Trophoblast cell (in vitro differentiated cells and primary cell): ENCODE data around the gene DSC2.

Experiments
- DNase-seq, 2 donors: peaks; one replicate each; pipeline ENCODE4 v3.0.0-alpha.2; 2016
- H2AFZ ChIP-seq: 2 replicates; pipeline ENCODE4 v1.6.1; 2013; ENCODE audit warnings: low read length, moderate library complexity, mild to moderate bottlenecking; ENCODE audit not compliant: insufficient read depth, poor library complexity
- H2AK5ac ChIP-seq: 2 replicates; pipeline ENCODE4 v1.6.1; 2013; ENCODE audit warnings: mild to moderate bottlenecking, low read length
- H2BK120ac ChIP-seq: 2 replicates; pipeline ENCODE4 v1.6.1; 2013; ENCODE audit warnings: low read length, mild to moderate bottlenecking, moderate library complexity; ENCODE audit not compliant: insufficient read depth, poor library complexity
- H2BK12ac ChIP-seq: 2 replicates; pipeline ENCODE4 v1.6.1; 2013; ENCODE audit warnings: mild to moderate bottlenecking, low read length, moderate library complexity
- H2BK5ac ChIP-seq: 2 replicates; pipeline ENCODE4 v1.6.1; 2013; ENCODE audit warnings: low read length, low read depth, moderate library complexity, mild to moderate bottlenecking; ENCODE audit not compliant: poor library complexity
- H3K14ac ChIP-seq: 2 replicates; pipeline ENCODE4 v1.6.1; 2013; ENCODE audit warnings: mild to moderate bottlenecking, low read length
- H3K18ac ChIP-seq: 2 replicates; pipeline ENCODE4 v1.6.1; 2013; ENCODE audit warnings: mild to moderate bottlenecking, low read length
- H3K23ac ChIP-seq: 2 replicates; pipeline ENCODE4 v1.6.1; 2013; ENCODE audit warnings: low read length
- H3K27ac ChIP-seq: 2 replicates; pipeline ENCODE4 v1.5.1; 2013; ENCODE audit warnings: low read depth, mild to moderate bottlenecking, inconsistent platforms, low read length, moderate library complexity
- H3K27me3 ChIP-seq: 2 replicates; pipeline ENCODE4 v1.6.1; 2013; ENCODE audit warnings: inconsistent platforms, mild to moderate bottlenecking, low read length, moderate library complexity; ENCODE audit not compliant: insufficient read depth
- H3K36me3 ChIP-seq, 2 experiments: 1 replicate in 1 of 2; 2 replicates in 1 of 2; pipeline ENCODE4 v1.6.1; 2013; ENCODE audit warnings: low read length in 2 of 2, mild to moderate bottlenecking in 2 of 2, moderate library complexity in 1 of 2; ENCODE audit not compliant: insufficient read depth in 2 of 2, control insufficient read depth in 1 of 2
- H3K4ac ChIP-seq: 2 replicates; pipeline ENCODE4 v1.6.1; 2013; ENCODE audit warnings: low read depth, mild to moderate bottlenecking, low read length, moderate library complexity
- H3K4me1 ChIP-seq, 2 experiments: 1 replicate in 1 of 2; 2 replicates in 1 of 2; pipeline ENCODE4 v1.6.1; 2013; ENCODE audit warnings: low read length in 2 of 2, mild to moderate bottlenecking in 2 of 2, moderate library complexity in 1 of 2; ENCODE audit not compliant: insufficient read depth in 2 of 2, control insufficient read depth in 1 of 2
- H3K4me2 ChIP-seq: 2 replicates; pipeline ENCODE4 v1.6.1; 2013; ENCODE audit warnings: inconsistent platforms, mild to moderate bottlenecking, low read length, moderate library complexity
- H3K4me3 ChIP-seq: 2 replicates; pipeline ENCODE4 v1.5.1; 2013; ENCODE audit warnings: mild to moderate bottlenecking, low read depth, low read length, inconsistent platforms
- H3K79me1 ChIP-seq: one replicate; pipeline ENCODE4 v1.6.1; 2013; ENCODE audit warnings: low read length
- H3K79me2 ChIP-seq: 2 replicates; pipeline ENCODE4 v1.6.1; 2013; ENCODE audit warnings: low read length, mild to moderate bottlenecking; ENCODE audit not compliant: control insufficient read depth, insufficient read depth, poor library complexity
- H3K9ac ChIP-seq: 2 replicates; pipeline ENCODE4 v1.6.1; 2013; ENCODE audit warnings: mild to moderate bottlenecking, low read length
- H3K9me3 ChIP-seq: 2 replicates; pipeline ENCODE4 v1.6.1; 2013; ENCODE audit warnings: low read depth, mild to moderate bottlenecking, control low read depth, inconsistent platforms, low read length; ENCODE audit not compliant: insufficient read depth
- H4K12ac ChIP-seq: 2 replicates; pipeline ENCODE4 v1.6.1; 2013; ENCODE audit warnings: low read depth, mild to moderate bottlenecking, low read length, moderate library complexity
- H4K8ac ChIP-seq: 2 replicates; pipeline ENCODE4 v1.6.1; 2013; ENCODE audit warnings: low read depth, mild to moderate bottlenecking, low read length, moderate library complexity
- H4K91ac ChIP-seq: one replicate; pipeline ENCODE4 v1.6.1; 2013; ENCODE audit warnings: low read depth, mild to moderate bottlenecking, low read length, moderate library complexity
- WGBS: extraction: QIAGEN DNeasy Blood & Tissue Kit; methylation state at CpG from one replicate; pipeline ENCODE4 v1.1.7; 2013; ENCODE audit warnings: missing lambda C conversion rate; ENCODE audit not compliant: insufficient read length, insufficient coverage; ENCODE audit errors: extremely low coverage; 5-methylcytosine and 5-hydroxymethylcytosine counted together

Gene DSC2

DNA sequence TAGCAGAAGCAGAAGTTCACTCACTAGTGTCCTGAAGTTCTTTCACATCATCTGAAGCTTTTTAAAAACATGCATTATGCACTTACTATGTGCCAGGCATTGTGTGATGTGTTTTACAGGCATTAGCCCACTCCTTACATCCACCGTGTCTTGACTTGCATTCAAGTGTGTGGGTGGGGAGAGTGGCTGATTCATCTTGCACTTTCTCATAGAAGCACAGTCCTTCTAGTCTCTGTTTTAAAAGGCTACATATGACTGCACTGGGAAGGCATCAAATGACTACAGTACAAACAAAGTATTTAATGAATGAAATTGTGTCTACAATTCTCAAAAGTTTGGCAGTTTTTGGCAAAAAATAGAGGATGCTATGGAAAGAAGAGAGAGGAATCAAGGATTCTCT is 38.1 kb downstream of the DSC2 start:
- Histone ChIP-seq H3K9ac (no peak overlapping the region), H3K4me1 (no peaks in the 10 kb centered on the region), H3K18ac (no peak overlapping the region), H3K4ac (no peak overlapping the region), H3K79me1 (no peaks in the 10 kb centered on the region), H4K12ac (no peak overlapping the region), H3K14ac (no peak overlapping the region), H3K27ac (no peak overlapping the region), H3K9me3 (no peaks in the 10 kb centered on the region), H2BK5ac (no peak overlapping the region), H3K79me2 (no peaks in the 10 kb centered on the region), H2BK120ac (no peak overlapping the region), H3K4me2 (no peak overlapping the region), H2BK12ac (no peak overlapping the region), H3K36me3 (peaks cover 3 to 11% of the 10 kb centered on the region in 2 experiments), H3K4me3 (no peak overlapping the region), H3K27me3 (no peaks in the 10 kb centered on the region), H2AK5ac (no peak overlapping the region), H4K91ac (no peak overlapping the region), H2AFZ (no peak overlapping the region), H4K8ac (no peak overlapping the region), H3K23ac (no peak overlapping the region)
- WGBS: no CpG with 5 or more reads among the region's 1 CpG
- no peak for DNase-seq

DNA sequence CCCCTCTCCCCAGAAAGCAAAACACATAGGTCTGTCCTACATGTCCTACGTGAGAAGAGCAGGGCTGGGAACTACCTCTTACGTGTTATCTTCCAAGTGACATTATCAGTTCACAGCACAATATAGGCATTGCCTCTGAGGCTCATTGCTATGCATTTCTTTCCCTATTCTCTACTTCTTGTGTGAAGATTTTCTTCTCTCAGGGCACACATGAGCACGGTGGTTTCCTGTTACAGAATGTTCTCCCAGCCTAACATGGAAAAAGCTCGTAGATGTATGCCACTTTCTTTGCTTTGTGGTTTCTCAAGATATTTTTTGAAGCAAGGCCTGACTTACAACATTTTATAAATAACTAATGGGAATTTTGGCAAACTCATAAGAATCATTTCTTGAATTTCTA is 40.3 kb downstream of the DSC2 start:
- H2AFZ ChIP-seq: no peak overlapping the region
- H3K9ac ChIP-seq: no peak overlapping the region
- no peak overlapping the region for H3K4ac ChIP-seq
- no peak overlapping the region for H3K27ac ChIP-seq
- H3K4me2 ChIP-seq: no peak overlapping the region
- H4K12ac ChIP-seq: no peak overlapping the region
- H2BK120ac ChIP-seq: no peak overlapping the region
- no peaks in the 10 kb centered on the region for H3K9me3 ChIP-seq
- H4K8ac ChIP-seq: no peak overlapping the region
- H3K36me3 ChIP-seq: peaks cover 0 to 6% of the 10 kb centered on the region in 2 experiments
- H3K23ac ChIP-seq: no peak overlapping the region
- H4K91ac ChIP-seq: no peak overlapping the region
- no peak overlapping the region for H3K18ac ChIP-seq
- H3K14ac ChIP-seq: no peak overlapping the region
- H2AK5ac ChIP-seq: no peak overlapping the region
- no CpG with 5 or more reads among the region's 4 CpGs for WGBS
- H2BK12ac ChIP-seq: no peak overlapping the region
- no peaks in the 10 kb centered on the region for H3K79me2 ChIP-seq
- no peak overlapping the region for H2BK5ac ChIP-seq
- no peaks in the 10 kb centered on the region for H3K27me3 ChIP-seq
- no peak overlapping the region for H3K4me3 ChIP-seq
- no peak for DNase-seq
- H3K79me1 ChIP-seq: no peaks in the 10 kb centered on the region
- H3K4me1 ChIP-seq: no peaks in the 10 kb centered on the region

DNA sequence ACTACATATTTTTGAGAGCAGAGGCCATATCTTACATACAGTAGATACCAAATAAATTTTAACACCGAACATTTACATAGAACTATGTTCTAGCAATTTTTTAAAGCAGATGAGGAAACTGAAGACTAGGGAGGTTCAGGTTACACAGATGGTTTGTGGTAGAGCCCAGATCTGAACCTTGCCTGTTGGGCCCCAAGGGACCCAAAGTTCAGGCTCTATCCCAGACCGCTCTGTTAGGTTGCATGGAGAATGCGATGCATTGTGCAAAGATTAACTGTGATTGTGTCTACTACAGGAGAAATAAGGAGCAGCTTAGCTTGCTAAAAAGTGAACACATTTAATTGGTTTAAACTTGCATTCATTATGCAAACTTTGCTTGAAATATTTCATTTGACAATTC is 43.3 kb downstream of the DSC2 start:
- no peak overlapping the region for H3K18ac ChIP-seq
- no peak overlapping the region for H2BK5ac ChIP-seq
- no CpG with 5 or more reads among the region's 3 CpGs for WGBS
- no peak overlapping the region for H3K4me2 ChIP-seq
- H2BK12ac ChIP-seq: no peak overlapping the region
- H3K4me1 ChIP-seq: no peaks in the 10 kb centered on the region
- no peak overlapping the region for H3K4ac ChIP-seq
- H3K14ac ChIP-seq: no peak overlapping the region
- no peaks in the 10 kb centered on the region for H3K27me3 ChIP-seq
- no peak overlapping the region for H3K27ac ChIP-seq
- no peak for DNase-seq
- H3K79me1 ChIP-seq: no peaks in the 10 kb centered on the region
- H3K9me3 ChIP-seq: no peaks in the 10 kb centered on the region
- no peak overlapping the region for H2AK5ac ChIP-seq
- no peak overlapping the region for H4K12ac ChIP-seq
- no peak overlapping the region for H2BK120ac ChIP-seq
- no peak overlapping the region for H3K9ac ChIP-seq
- H3K36me3 ChIP-seq: no peaks in the 10 kb centered on the region
- H3K79me2 ChIP-seq: no peaks in the 10 kb centered on the region
- no peak overlapping the region for H2AFZ ChIP-seq
- no peak overlapping the region for H4K8ac ChIP-seq
- H3K4me3 ChIP-seq: no peak overlapping the region
- H4K91ac ChIP-seq: no peak overlapping the region
- no peak overlapping the region for H3K23ac ChIP-seq

DNA sequence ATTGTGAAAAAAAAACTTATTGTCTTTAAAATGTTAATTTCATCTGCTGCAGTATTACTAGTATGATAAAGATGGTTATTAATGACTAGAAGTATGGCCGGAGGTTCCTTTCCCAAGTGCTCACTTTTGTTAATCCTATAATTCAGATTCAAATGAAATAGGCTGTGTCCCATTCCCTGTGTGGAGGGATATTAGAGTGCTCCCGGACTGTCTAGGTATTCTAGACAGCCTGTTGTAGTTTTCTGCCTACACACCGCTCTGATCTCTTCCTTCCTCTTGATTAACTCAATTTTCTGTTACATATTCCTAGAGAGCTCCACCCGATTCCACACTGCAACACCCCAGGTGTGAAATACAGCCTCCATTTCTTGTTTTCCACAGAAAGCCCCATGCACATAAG is 44.3 kb downstream of the DSC2 start:
- Histone ChIP-seq H3K9ac (no peak overlapping the region), H2BK5ac (no peak overlapping the region), H3K4ac (no peak overlapping the region), H2AFZ (no peak overlapping the region), H3K79me1 (no peaks in the 10 kb centered on the region), H3K4me2 (no peak overlapping the region), H3K4me1 (no peaks in the 10 kb centered on the region), H2BK120ac (no peak overlapping the region), H3K9me3 (no peaks in the 10 kb centered on the region), H3K27ac (no peak overlapping the region), H3K27me3 (no peaks in the 10 kb centered on the region), H3K36me3 (no peaks in the 10 kb centered on the region), H4K91ac (no peak overlapping the region), H3K4me3 (no peak overlapping the region), H3K18ac (no peak overlapping the region), H4K8ac (no peak overlapping the region), H4K12ac (no peak overlapping the region), H2BK12ac (no peak overlapping the region), H2AK5ac (no peak overlapping the region), H3K79me2 (no peaks in the 10 kb centered on the region), H3K23ac (no peak overlapping the region), H3K14ac (no peak overlapping the region)
- no CpG with 5 or more reads among the region's 4 CpGs for WGBS
- no peak for DNase-seq
